H1 (cell line): ENCODE measurements around the gene IFNG.

Experiments
- CTCF ChIP-seq, 3 experiments: IDR thresholded peaks; 1 replicate in 2 of 3; 2 replicates in 1 of 3; pipeline versions ENCODE4 v1.5.1 to v1.6.1; 2011; ENCODE audit warnings: low read length in 3 of 3, mild to moderate bottlenecking in 3 of 3, inconsistent platforms in 2 of 3, low read depth in 1 of 3, moderate library complexity in 1 of 3; ENCODE audit not compliant: insufficient read depth in 1 of 3; ENCODE audit errors: control extremely low read depth in 1 of 3
- EZH2 ChIP-seq: fragments of 200-600 bp; sonication (generic); IDR thresholded peaks from 2 replicates; pipeline ENCODE4 v1.7.1; 2012; ENCODE audit warnings: low read depth, mild to moderate bottlenecking, moderate library complexity, low read length, inconsistent platforms; ENCODE audit not compliant: severe bottlenecking

GRCh38 chr12:68129979-68130378, 29.6 kb downstream of the IFNG start:
- TF ChIP-seq EZH2 (no peak), CTCF (IDR thresholded peaks at IDR 0.05; ENCODE audit: control extremely low read depth in 1 of 3, insufficient read depth in 1 of 3, low read depth in 1 of 3, low read length in 3 of 3) (no peak)
